Body of pancreas (tissue), 4 donors: ENCODE measurements around the gene L3MBTL3. TPM values are rescaled to one million over a fixed set of nuclear protein-coding genes. Genes with fewer than 3 reads are reported as not detected.

ENCODE experiments used
- ATAC-seq: fragments of 150-250 bp; one replicate; pipeline ENCODE4 v1.9.1; 2016
- DNase-seq, 4 donors: peaks; one replicate each; pipeline ENCODE4 v3.0.0-alpha.2; 2019
- H3K27ac ChIP-seq, 4 donors: fragments of 200-600 bp; sonication (generic); 1 replicate in 3 of 4; 2 replicates in 1 of 4; pipeline versions ENCODE4 v1.5.1 to v1.6.1; 2016 to 2019; ENCODE audit warnings: mild to moderate bottlenecking in 1 of 4, mixed read lengths in 1 of 4, moderate library complexity in 1 of 4
- H3K27me3 ChIP-seq, 2 donors: fragments of 200-600 bp; sonication (generic); one replicate each; pipeline ENCODE4 v1.6.0; 2016; ENCODE audit warnings: mild to moderate bottlenecking in 1 of 2
- H3K36me3 ChIP-seq, 2 donors: fragments of 200-600 bp; sonication (generic); replicated peaks in 1 of 2; 2 replicates each; pipeline ENCODE4 v1.5.1; 2016; ENCODE audit warnings: low read depth in 2 of 2; ENCODE audit not compliant: insufficient read depth in 1 of 2
- H3K4me1 ChIP-seq: fragments of 200-600 bp; sonication (generic); one replicate; pipeline ENCODE4 v1.6.0; 2016
- H3K4me3 ChIP-seq, 2 donors: fragments of 200-600 bp; sonication (generic); 1 replicate in 1 of 2; 2 replicates in 1 of 2; pipeline ENCODE4 v1.5.1; 2016 to 2019
- H3K9me3 ChIP-seq, 3 donors: fragments of 200-600 bp; sonication (generic); 1 replicate in 2 of 3; 2 replicates in 1 of 3; pipeline ENCODE4 v1.5.1; 2016
- POLR2A ChIP-seq, 3 donors: fragments of 450-650 bp; IDR thresholded peaks; one replicate each; pipeline ENCODE4 v1.6.1; 2016; ENCODE audit warnings: antibody characterized with exemption in 3 of 3, mild to moderate bottlenecking in 2 of 3
- WGBS, 2 donors: methylation state at CpG; one replicate each; pipeline ENCODE4 v1.1.5; 2017; 5-methylcytosine and 5-hydroxymethylcytosine counted together
- intact Hi-C: fragments of 100-400 bp; cut with DNase I; formaldehyde crosslinking; loops from one replicate; pipeline ENCODE4 v1.15.1; 2023
- total RNA-seq, 2 donors: library from RNA; depleted of rRNA; stranded (reverse); fragments of >200 nt; gene quantifications; one replicate each; pipeline ENCODE4 v1.1.0, GENCODE V29; 2016
- TF ChIP-seq, protein P1 (sequence below), 7 experiments: fragments of 450-650 bp in 4 of 7; fragments of 200-600 bp in 3 of 7; sonication (generic) in 3 of 7; IDR thresholded peaks; one replicate each; pipeline ENCODE4 v1.5.1; 2016 to 2019; ENCODE audit warnings: antibody characterized with exemption in 7 of 7

L3MBTL3 gene
- total RNA-seq, 2 donors from 2014 or later = 3.4 to 12.5 TPM

GRCh38 chr6:130047088-130047995 is 29.0 kb downstream of the L3MBTL3 start:
- Histone ChIP-seq H3K36me3 (no peaks in the 10 kb centered on the region), H3K27me3 (no peaks in the 10 kb centered on the region), H3K4me1 (no peaks in the 10 kb centered on the region), H3K9me3 (no peaks in the 10 kb centered on the region), H3K27ac (no peak overlapping the region), H3K4me3 (no peak overlapping the region)
- WGBS, 2 donors = 62 to 66% methylated on average over 4 of the region's 4 CpGs
- no peak for DNase-seq
- intact Hi-C loops = no loop called here
- no peak for TF ChIP-seq POLR2A (IDR thresholded peaks at IDR 0.05)
- TF ChIP-seq, protein P1, sequence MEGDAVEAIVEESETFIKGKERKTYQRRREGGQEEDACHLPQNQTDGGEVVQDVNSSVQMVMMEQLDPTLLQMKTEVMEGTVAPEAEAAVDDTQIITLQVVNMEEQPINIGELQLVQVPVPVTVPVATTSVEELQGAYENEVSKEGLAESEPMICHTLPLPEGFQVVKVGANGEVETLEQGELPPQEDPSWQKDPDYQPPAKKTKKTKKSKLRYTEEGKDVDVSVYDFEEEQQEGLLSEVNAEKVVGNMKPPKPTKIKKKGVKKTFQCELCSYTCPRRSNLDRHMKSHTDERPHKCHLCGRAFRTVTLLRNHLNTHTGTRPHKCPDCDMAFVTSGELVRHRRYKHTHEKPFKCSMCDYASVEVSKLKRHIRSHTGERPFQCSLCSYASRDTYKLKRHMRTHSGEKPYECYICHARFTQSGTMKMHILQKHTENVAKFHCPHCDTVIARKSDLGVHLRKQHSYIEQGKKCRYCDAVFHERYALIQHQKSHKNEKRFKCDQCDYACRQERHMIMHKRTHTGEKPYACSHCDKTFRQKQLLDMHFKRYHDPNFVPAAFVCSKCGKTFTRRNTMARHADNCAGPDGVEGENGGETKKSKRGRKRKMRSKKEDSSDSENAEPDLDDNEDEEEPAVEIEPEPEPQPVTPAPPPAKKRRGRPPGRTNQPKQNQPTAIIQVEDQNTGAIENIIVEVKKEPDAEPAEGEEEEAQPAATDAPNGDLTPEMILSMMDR (IDR thresholded peaks at IDR 0.05) = no peak
- ATAC-seq = no peak

- no peak for ATAC-seq
- H3K27ac ChIP-seq = no peak overlapping the region
- intact Hi-C loops = no loop called here
- H3K4me3 ChIP-seq = no peak overlapping the region
- no peaks in the 10 kb centered on the region for H3K9me3 ChIP-seq
- H3K36me3 ChIP-seq = no peaks in the 10 kb centered on the region
- no peak for TF ChIP-seq POLR2A (IDR thresholded peaks at IDR 0.05)
- TF ChIP-seq, protein P1 (IDR thresholded peaks at IDR 0.05) = no peak
- no peaks in the 10 kb centered on the region for H3K4me1 ChIP-seq
- DNase-seq = no peak
- WGBS, 2 donors = 87 to 89% methylated on average over 2 of the region's 2 CpGs
- no peaks in the 10 kb centered on the region for H3K27me3 ChIP-seq
These were observed 31.8 kb downstream of the L3MBTL3 start for GRCh38 chr6:130050230-130050629.

DNA sequence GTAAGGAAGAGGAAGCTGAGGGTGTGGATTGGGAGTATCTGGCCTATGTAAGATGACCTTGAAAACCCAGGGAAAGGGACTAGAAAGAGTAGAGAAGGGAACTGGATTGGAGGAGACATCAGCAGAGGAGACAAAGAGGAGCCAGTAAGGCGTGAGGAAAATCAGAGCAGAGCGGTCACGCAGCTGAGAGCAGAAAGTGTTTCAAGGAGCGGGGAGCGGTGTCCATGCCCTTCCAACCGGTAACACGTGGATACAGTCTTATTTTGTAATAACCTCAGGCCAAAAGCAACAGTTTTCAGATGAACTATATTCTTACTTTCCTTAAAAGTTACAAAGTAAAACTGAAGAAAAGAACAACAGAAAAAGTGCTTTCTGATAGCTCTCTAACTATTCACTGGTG is 36.3 kb downstream of the L3MBTL3 start:
- intact Hi-C loops = no loop called here
- no peak overlapping the region for H3K27ac ChIP-seq
- TF ChIP-seq, protein P1 (IDR thresholded peaks at IDR 0.05) = no peak
- TF ChIP-seq POLR2A (IDR thresholded peaks at IDR 0.05) = no peak
- no peaks in the 10 kb centered on the region for H3K27me3 ChIP-seq
- H3K36me3 ChIP-seq = no peaks in the 10 kb centered on the region
- DNase-seq (no peak), ATAC-seq (no peak)
- 86 to 91% methylated on average over 7 of the region's 7 CpGs for WGBS, 2 donors
- H3K9me3 ChIP-seq = no peaks in the 10 kb centered on the region
- H3K4me1 ChIP-seq = no peaks in the 10 kb centered on the region
- H3K4me3 ChIP-seq = no peak overlapping the region

GRCh38 chr6:130055271-130055670 is 36.9 kb downstream of the L3MBTL3 start:
- no peaks in the 10 kb centered on the region for H3K4me1 ChIP-seq
- H3K27ac ChIP-seq = no peak overlapping the region
- TF ChIP-seq POLR2A (IDR thresholded peaks at IDR 0.05) = no peak
- TF ChIP-seq, protein P1 (IDR thresholded peaks at IDR 0.05) = no peak
- intact Hi-C loops = no loop called here
- WGBS, 2 donors = 83 to 100% methylated on average over 1 of the region's 1 CpG
- DNase-seq (no peak), ATAC-seq (no peak)
- no peaks in the 10 kb centered on the region for H3K27me3 ChIP-seq
- H3K4me3 ChIP-seq = no peak overlapping the region
- H3K36me3 ChIP-seq = no peaks in the 10 kb centered on the region
- H3K9me3 ChIP-seq = no peaks in the 10 kb centered on the region

GRCh38 chr6:130057495-130057894 is 39.1 kb downstream of the L3MBTL3 start:
- 91 to 95% methylated on average over 12 of the region's 12 CpGs for WGBS, 2 donors
- intact Hi-C loops = no loop called here
- H3K4me3 ChIP-seq = no peak overlapping the region
- H3K27me3 ChIP-seq = no peaks in the 10 kb centered on the region
- H3K4me1 ChIP-seq = no peaks in the 10 kb centered on the region
- H3K27ac ChIP-seq = no peak overlapping the region
- H3K36me3 ChIP-seq = no peaks in the 10 kb centered on the region
- H3K9me3 ChIP-seq = no peaks in the 10 kb centered on the region
- TF ChIP-seq POLR2A (IDR thresholded peaks at IDR 0.05) = no peak
- TF ChIP-seq, protein P1 (IDR thresholded peaks at IDR 0.05) = no peak
- ATAC-seq (no peak), DNase-seq (no peak)
